ENCODE measurements around the gene DMD.

Gene DMD

DNA sequence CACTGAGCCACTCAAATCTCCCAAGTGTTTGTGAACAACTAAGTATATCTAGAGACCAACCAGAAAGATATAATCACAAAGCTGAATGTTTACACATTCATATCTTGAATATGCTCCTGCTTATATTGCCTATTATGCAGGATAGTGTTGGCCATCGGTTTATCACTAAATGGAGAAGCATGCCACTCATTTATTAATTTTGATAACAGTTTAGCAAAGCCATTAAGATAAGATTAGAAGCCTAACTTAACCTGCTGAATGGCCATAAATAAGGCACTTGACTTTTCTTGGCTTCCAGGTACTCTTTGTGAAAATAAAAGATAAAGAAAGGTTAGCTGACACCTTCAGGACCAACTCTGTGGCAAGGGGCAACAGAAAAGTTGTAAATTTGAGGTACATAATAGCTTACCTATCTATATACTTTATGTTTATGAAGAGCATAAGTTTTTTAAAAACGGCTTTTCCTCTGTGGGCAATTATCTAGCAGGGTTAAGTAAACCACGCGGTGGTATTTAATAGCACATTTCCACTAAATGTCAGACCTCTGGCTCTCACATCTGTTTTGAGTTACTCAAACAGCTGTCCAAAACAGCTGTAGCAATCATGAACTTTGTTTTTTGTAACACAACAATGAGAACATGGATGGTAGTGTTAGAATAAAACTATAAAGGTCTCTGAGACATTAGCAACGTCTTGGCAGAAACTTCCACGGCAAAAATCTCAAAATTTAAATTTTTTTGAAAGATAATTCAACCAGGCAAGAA is 2080.7 kb downstream of the DMD start:
- no peak overlapping the region for H3K4me3 ChIP-seq (ENCODE audit: control insufficient read depth, low read depth, low read length)
- peak; percentile 2 for DNase-seq (ENCODE audit: low read depth)
- TF ChIP-seq, protein P1, sequence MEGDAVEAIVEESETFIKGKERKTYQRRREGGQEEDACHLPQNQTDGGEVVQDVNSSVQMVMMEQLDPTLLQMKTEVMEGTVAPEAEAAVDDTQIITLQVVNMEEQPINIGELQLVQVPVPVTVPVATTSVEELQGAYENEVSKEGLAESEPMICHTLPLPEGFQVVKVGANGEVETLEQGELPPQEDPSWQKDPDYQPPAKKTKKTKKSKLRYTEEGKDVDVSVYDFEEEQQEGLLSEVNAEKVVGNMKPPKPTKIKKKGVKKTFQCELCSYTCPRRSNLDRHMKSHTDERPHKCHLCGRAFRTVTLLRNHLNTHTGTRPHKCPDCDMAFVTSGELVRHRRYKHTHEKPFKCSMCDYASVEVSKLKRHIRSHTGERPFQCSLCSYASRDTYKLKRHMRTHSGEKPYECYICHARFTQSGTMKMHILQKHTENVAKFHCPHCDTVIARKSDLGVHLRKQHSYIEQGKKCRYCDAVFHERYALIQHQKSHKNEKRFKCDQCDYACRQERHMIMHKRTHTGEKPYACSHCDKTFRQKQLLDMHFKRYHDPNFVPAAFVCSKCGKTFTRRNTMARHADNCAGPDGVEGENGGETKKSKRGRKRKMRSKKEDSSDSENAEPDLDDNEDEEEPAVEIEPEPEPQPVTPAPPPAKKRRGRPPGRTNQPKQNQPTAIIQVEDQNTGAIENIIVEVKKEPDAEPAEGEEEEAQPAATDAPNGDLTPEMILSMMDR (IDR thresholded peaks at IDR 0.05; ENCODE audit: control insufficient read depth, insufficient read depth, low read depth, low read length, missing control alignments): no peak

- TF ChIP-seq, protein P1 (IDR thresholded peaks at IDR 0.05; ENCODE audit: control insufficient read depth, insufficient read depth, low read depth, low read length, missing control alignments): no peak
- no peak overlapping the region for H3K4me3 ChIP-seq (ENCODE audit: control insufficient read depth, low read depth, low read length)
- no peak for DNase-seq (ENCODE audit: low read depth)
Observed at GRCh38 chrX:31128855-31129254, 2082.5 kb downstream of the DMD start.

GRCh38 chrX:31127716-31128115 is 2083.6 kb downstream of the DMD start:
- H3K4me3 ChIP-seq (ENCODE audit: control insufficient read depth, low read depth, low read length): no peak overlapping the region
- no peak for DNase-seq (ENCODE audit: low read depth)
- TF ChIP-seq, protein P1 (IDR thresholded peaks at IDR 0.05; ENCODE audit: control insufficient read depth, insufficient read depth, low read depth, low read length, missing control alignments): no peak

DNA sequence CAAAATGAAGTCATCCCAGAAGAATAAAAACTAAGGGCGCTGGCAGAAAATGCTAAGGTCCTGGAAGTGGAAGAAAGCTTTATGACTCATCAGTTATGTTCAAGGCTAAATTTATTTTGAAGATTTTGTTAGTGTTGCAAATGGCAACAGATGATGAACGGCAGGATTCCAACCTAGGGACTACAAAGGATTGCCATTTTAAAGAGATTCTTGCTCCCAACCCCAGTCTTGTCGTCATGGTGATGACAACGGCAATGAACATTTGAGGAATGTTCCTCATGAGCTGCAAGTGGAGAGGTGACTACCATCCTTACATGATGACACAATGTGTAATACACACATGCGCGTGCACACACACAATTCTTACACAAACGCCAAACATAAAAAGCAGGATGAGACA is 2085.1 kb downstream of the DMD start:
- TF ChIP-seq, protein P1 (IDR thresholded peaks at IDR 0.05; ENCODE audit: control insufficient read depth, insufficient read depth, low read depth, low read length, missing control alignments): no peak
- no peak for DNase-seq (ENCODE audit: low read depth)
- no peak overlapping the region for H3K4me3 ChIP-seq (ENCODE audit: control insufficient read depth, low read depth, low read length)

GRCh38 chrX:31124536-31124935 is 2086.8 kb downstream of the DMD start:
- no peak for DNase-seq (ENCODE audit: low read depth)
- no peak overlapping the region for H3K4me3 ChIP-seq (ENCODE audit: control insufficient read depth, low read depth, low read length)
- TF ChIP-seq, protein P1 (IDR thresholded peaks at IDR 0.05; ENCODE audit: control insufficient read depth, insufficient read depth, low read depth, low read length, missing control alignments): no peak

- no peak overlapping the region for H3K4me3 ChIP-seq (ENCODE audit: control insufficient read depth, low read depth, low read length)
- no peak for DNase-seq (ENCODE audit: low read depth)
- TF ChIP-seq, protein P1 (IDR thresholded peaks at IDR 0.05; ENCODE audit: control insufficient read depth, insufficient read depth, low read depth, low read length, missing control alignments): no peak
Observed at GRCh38 chrX:31123335-31123734, 2088.0 kb downstream of the DMD start.
